AG10803 (cell line): Measurements from ENCODE around the gene EPC2.
"Not testable (repeated sequence)": the region's sequence is repeated elsewhere in the genome, so short reads cannot be mapped to it uniquely, and the experiment has no call there.

Experiments
- DNase-seq: peaks from one replicate; pipeline ENCODE4 v3.0.0; 2010; ENCODE audit warnings: low read depth
- H3K4me3 ChIP-seq: 2 replicates; pipeline ENCODE4 v1.5.1; 2011; ENCODE audit warnings: mild to moderate bottlenecking, low read length, control low read depth
- CTCF ChIP-seq: conservative IDR thresholded peaks from 2 replicates; pipeline ENCODE4 v1.5.1; 2011; ENCODE audit warnings: mild to moderate bottlenecking, low read length, control low read depth, inconsistent platforms

EPC2 gene

GRCh38 chr2:148642112-148642744 lies 2.3 kb upstream of the EPC2 start:
- no peak overlapping the region for H3K4me3 ChIP-seq
- TF ChIP-seq CTCF: no peak
- DNase-seq: no peak

GRCh38 chr2:148642891-148643416 lies 1.6 kb upstream of the EPC2 start:
- no peak for DNase-seq
- H3K4me3 ChIP-seq: no peak overlapping the region
- no peak for TF ChIP-seq CTCF

- no peak for TF ChIP-seq CTCF
- DNase-seq: no peak
- peak overlapping the region; percentile 92 for H3K4me3 ChIP-seq
Observed at GRCh38 chr2:148643421-148643820, 1.1 kb upstream of the EPC2 start.

GRCh38 chr2:148644883-148645538 lies 460 bp downstream of the EPC2 start:
- peak overlapping the region; percentile 92 for H3K4me3 ChIP-seq
- DNase-seq: peak; percentile 87
- peak; percentile 35 for TF ChIP-seq CTCF

- DNase-seq: peak; percentile 91
- peak overlapping the region; percentile 92 for H3K4me3 ChIP-seq
- TF ChIP-seq CTCF: no peak
Observed at GRCh38 chr2:148645539-148646230, 1.1 kb downstream of the EPC2 start.

- DNase-seq: no peak
- H3K4me3 ChIP-seq: peak overlapping the region; percentile 92
- no peak for TF ChIP-seq CTCF
Observed at GRCh38 chr2:148646231-148646559, 1.6 kb downstream of the EPC2 start.

- not testable (repeated sequence) for H3K4me3 ChIP-seq, DNase-seq
Observed at GRCh38 chr2:148647711-148648110, 3.2 kb downstream of the EPC2 start.
